ENCODE data around the gene PLPPR4. TPM values are rescaled to one million over a fixed set of nuclear protein-coding genes. Genes with fewer than 3 reads are reported as not detected.

The PLPPR4 gene
- total and polyA plus RNA-seq, 7 donors = 0.04 to 0.28 (median 0.10) TPM

GRCh38 chr1:99331083-99331482, 66.8 kb downstream of the PLPPR4 start:
- TF ChIP-seq CTCF (IDR thresholded peaks at IDR 0.05) = no peak
- H3K36me3 ChIP-seq (ENCODE audit: insufficient read depth in 1 of 2, low read depth in 1 of 2) = no peaks in the 10 kb centered on the region
- ATAC-seq = no peak
- H3K27me3 ChIP-seq (ENCODE audit: insufficient read depth in 3 of 3, low read length in 2 of 3) = no peaks in the 10 kb centered on the region
- H3K4me1 ChIP-seq = no peaks in the 10 kb centered on the region
- WGBS, 3 donors = 53 to 90% (median 75%) methylated on average over 3 of the region's 3 CpGs
- H3K27ac ChIP-seq = no peak overlapping the region
- no peaks in the 10 kb centered on the region for H3K9me3 ChIP-seq
- DNase-seq = no peak
- intact Hi-C loops (cut with DNase I) = no loop called here
- no peak overlapping the region for H3K4me3 ChIP-seq

- DNase-seq (no peak), ATAC-seq (no peak)
- H3K27me3 ChIP-seq (ENCODE audit: insufficient read depth in 3 of 3, low read length in 2 of 3) = no peaks in the 10 kb centered on the region
- no peak for TF ChIP-seq CTCF (IDR thresholded peaks at IDR 0.05)
- 56 to 69% (median 57%) methylated on average over 2 of the region's 2 CpGs for WGBS, 3 donors
- no peak overlapping the region for H3K4me3 ChIP-seq
- no peak overlapping the region for H3K27ac ChIP-seq
- H3K36me3 ChIP-seq (ENCODE audit: insufficient read depth in 1 of 2, low read depth in 1 of 2) = no peaks in the 10 kb centered on the region
- intact Hi-C loops (cut with DNase I) = no loop called here
- H3K4me1 ChIP-seq = no peaks in the 10 kb centered on the region
- H3K9me3 ChIP-seq = no peaks in the 10 kb centered on the region
Observed at GRCh38 chr1:99331636-99332035, 67.3 kb downstream of the PLPPR4 start.

DNA sequence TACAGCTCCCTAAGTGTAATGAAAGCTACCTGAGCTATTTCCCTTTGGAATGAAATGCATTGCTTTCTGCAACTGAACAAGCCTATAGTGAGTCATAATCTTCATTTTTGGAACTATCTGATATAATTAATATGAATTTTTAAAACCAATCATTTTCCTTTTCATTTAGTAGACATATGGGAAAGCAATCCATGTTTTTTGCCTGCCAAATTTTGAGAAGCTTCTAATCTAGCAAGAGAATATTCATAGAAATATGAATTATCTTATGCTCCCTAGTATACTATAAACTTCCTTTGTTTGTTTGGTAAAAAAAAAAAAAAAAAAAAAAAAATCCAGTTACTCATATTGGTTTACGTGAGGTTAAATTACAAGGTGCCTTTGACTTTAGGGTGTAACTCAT, 68.3 kb downstream of the PLPPR4 start:
- Histone ChIP-seq H3K27ac (no peak overlapping the region), H3K9me3 (no peaks in the 10 kb centered on the region), H3K27me3 (ENCODE audit: insufficient read depth in 3 of 3, low read length in 2 of 3) (no peaks in the 10 kb centered on the region), H3K36me3 (ENCODE audit: insufficient read depth in 1 of 2, low read depth in 1 of 2) (no peaks in the 10 kb centered on the region), H3K4me1 (no peaks in the 10 kb centered on the region), H3K4me3 (no peak overlapping the region)
- TF ChIP-seq CTCF (IDR thresholded peaks at IDR 0.05) = no peak
- ATAC-seq (no peak), DNase-seq (no peak)
- 93 to 97% (median 94%) methylated on average over 1 of the region's 1 CpG for WGBS, 3 donors
- intact Hi-C loops (cut with DNase I) = no loop called here

GRCh38 chr1:99334991-99335390, 70.7 kb downstream of the PLPPR4 start:
- DNase-seq (no peak), ATAC-seq (no peak)
- no peak for TF ChIP-seq CTCF (IDR thresholded peaks at IDR 0.05)
- no peaks in the 10 kb centered on the region for H3K27me3 ChIP-seq (ENCODE audit: insufficient read depth in 3 of 3, low read length in 2 of 3)
- H3K9me3 ChIP-seq = no peaks in the 10 kb centered on the region
- H3K36me3 ChIP-seq (ENCODE audit: insufficient read depth in 1 of 2, low read depth in 1 of 2) = no peaks in the 10 kb centered on the region
- H3K4me1 ChIP-seq = no peaks in the 10 kb centered on the region
- intact Hi-C loops (cut with DNase I) = no loop called here
- H3K4me3 ChIP-seq = no peak overlapping the region
- 79 to 90% (median 82%) methylated on average over 5 of the region's 5 CpGs for WGBS, 3 donors
- H3K27ac ChIP-seq = no peak overlapping the region

DNA sequence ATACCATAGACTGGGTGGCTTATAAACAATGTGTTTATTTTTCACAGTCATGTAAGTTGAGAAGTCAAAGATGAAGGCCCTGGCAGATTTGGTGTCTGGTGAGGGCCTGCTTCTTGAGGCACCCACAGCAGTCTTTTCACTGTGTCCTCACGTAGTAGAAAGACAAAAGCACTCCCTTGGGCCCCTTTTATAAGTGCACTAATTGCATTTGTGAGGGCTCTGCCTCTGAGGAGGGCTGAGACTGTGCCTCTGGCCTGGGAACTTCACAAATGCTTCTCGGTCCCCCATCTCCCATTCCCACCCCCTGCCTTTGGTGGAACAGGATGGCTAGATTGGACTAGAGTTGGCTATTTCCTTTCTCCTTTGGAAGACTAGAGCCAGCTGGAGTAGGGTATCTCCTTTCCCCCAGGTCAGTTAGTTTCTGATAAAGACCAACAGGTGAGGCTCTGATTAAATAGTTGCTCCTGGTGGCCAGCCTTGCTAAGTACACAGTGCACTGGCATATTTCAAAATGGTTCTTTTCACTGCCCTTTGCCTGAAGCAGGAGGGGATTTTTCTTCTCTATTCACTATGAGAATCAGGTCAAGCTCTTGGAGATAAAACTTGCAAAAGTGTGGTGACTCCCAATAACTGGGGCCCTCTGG, 82.9 kb downstream of the PLPPR4 start:
- no peak for TF ChIP-seq CTCF (IDR thresholded peaks at IDR 0.05)
- Histone ChIP-seq H3K27ac (no peak overlapping the region), H3K27me3 (ENCODE audit: insufficient read depth in 3 of 3, low read length in 2 of 3) (no peaks in the 10 kb centered on the region), H3K36me3 (ENCODE audit: insufficient read depth in 1 of 2, low read depth in 1 of 2) (no peaks in the 10 kb centered on the region), H3K4me1 (no peaks in the 10 kb centered on the region), H3K9me3 (no peaks in the 10 kb centered on the region), H3K4me3 (no peak overlapping the region)
- ATAC-seq (no peak), DNase-seq (no peak)
- WGBS, 3 donors = 74 to 87% (median 77%) methylated on average over 2 of the region's 2 CpGs
- intact Hi-C loops (cut with DNase I) = no loop called here

Data from psoas muscle (tissue), 8 donors.